HG02642 (cell line): Measurements from ENCODE around the gene RBM17.
"Not testable (repeated sequence)": the region's sequence is repeated elsewhere in the genome, so short reads cannot be mapped to it uniquely, and the experiment has no call there.

Experiments used
- ATAC-seq: cut with Tn5 transposase; IDR thresholded peaks from one replicate; pipeline ENCODE4 v1.9.1; 2021; ENCODE audit warnings: mild to moderate bottlenecking; ENCODE audit not compliant: unreplicated experiment, poor library complexity

RBM17 gene

DNA sequence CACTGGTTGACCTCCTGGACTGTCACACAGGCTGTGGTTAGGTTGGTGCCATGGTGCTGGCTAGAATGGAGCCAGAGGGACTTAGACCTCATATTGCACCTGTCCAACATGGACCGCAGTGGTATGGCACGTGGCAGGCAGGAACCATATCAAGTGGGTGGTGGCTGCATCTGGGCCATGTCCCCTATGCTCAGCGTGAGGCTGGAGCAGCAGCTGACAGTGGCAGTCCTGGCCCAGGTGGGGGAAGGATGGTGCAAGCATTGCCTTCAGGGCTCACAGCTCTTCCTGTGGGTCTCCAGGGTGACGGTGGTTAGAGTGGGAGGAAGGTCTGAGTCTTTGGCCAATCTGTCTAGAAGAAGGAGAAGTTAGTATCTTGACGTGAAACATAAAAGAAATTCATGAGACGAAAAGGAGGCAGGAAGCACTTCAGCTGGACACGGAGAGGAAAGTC is 59.4 kb downstream of the RBM17 start:
- ATAC-seq: no peak

DNA sequence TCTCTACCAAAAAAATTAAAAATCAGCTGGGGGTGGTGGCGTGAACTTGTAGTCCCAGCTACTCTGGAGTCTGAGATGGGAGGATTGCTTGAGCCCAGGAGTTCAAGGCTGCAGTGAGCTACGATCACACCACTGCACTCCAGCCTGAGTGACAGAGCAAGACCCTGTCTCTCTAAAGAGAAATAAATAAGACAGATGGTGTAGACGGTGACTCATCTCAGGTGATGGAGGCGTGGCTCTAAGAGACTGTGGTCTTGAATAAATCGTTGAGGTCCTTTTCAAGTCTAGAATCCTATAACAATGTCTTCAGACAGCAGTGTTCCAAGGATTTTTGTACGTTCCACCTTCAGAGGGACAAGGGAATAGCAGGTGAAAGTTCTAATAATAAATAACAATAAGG is 60.1 kb downstream of the RBM17 start:
- no peak for ATAC-seq

DNA sequence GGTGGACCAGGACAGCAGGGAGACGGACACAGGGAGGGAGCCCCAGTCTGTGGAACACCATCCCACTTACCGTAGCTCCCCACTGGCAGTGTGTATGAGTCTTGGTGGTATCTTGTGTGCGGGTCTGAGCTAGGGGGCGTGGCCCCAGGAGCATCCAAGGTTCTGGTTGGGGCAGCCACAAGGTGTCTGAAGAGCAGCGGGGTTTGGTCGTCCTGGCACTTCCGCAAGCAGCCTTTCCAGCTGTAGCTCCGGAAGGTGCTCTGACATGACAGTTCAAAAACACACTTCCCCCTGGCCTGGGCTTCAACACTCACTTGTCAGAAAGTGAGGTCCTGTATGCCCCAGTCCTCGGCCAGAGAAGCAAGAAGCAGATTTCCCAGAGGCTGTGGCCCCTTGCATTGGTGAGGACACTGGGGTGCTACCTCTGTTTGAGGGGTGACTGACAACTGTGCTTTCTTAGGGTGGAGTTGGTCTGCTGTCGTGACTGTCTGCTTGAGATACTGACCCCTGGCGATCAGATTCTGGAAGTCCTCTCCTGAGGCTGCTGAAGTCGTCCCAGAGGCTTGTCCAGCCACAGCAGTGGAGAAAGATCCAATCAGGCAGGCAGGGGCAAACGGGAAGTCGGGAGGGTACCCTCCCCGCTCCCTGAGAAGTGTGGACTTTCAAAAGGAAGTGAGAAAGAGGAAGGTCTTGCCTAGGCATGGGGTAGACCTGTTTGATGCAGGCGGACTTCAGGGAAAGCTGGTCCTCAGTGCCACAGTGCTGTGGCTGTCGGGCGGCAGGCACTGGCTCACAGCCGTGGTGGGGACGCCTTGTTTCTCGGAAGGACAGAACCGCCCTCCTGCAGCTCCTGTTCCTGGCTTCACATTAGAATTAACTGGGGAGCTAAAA is 62.5 kb downstream of the RBM17 start:
- ATAC-seq: peak; percentile 81

DNA sequence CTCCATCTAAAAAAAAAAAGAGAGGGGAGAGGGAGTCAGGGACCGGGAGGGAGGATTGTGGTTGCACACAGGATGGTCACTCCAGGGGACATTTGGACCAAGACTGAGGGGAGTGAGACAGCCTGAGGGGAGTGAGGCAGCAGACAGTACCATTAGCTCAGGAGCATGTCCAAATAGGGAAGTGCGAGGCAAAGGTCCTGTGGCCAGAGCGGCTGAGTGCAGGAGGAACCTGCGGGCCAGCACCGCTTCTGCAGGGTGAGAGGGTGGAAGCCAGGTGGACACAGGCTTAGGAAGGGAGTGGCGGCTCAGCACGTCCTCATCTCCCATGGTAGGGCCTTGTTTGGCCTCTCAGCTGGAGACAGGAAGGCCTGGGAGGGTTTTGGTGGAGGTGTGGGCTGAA is 65.0 kb downstream of the RBM17 start:
- ATAC-seq: no peak

DNA sequence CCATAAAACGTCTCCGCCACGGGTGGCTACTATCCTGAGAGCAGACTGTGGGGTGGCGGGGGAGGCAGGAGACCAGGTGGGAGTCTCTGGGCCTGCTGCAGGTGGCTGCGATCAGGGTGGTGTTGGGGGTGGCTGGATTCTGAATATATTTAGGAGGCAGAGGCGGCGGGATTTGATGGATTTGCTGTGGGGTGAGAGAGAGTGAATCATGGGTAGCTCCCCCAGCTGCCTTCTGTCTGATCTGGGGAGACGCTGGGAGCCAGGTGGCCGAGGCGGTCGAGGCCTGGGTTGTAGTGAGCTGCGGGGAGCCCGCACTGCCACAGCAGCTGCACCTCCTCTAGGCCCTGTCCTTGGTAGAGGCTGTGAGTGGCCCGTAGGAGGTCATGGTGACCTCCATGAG is 65.7 kb downstream of the RBM17 start:
- ATAC-seq: no peak

DNA sequence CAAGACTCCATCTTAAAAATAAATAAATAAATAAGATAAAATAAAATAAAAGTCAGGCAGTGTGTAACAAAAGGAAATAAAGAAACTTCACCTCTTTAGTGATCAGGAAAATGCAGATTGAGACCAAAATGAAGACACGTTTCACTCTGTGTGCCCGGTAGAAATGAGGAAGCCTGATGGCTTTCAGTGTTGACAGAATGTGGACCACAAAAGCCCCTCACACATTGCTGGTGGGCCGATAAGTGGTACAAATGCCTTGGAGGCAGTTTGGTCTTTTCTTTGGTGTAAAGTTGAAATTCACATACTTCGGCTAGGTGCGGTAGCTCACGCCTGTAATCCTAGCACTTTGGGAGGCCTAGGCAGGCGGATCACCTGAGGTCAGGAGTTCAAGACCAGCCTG is 69.4 kb downstream of the RBM17 start:
- ATAC-seq: no peak

DNA sequence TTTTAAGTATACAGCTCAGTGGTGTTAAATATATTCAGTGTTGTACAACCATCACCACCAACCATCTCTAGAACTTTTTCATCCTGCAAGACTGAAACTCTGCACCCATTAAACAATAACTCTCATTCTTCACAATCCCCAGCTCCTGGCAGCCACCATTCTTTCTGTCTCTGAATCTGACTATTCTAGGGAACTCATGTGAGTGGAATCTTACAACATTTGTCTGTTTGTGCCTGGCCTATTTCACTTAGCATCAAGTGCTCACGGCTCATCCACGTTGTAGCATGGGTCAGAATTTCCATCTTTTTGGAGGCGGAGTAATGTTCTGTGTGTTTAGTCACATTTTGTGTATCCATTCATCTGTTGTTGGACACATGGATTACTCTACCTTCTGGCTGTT is 73.1 kb downstream of the RBM17 start:
- no peak for ATAC-seq

DNA sequence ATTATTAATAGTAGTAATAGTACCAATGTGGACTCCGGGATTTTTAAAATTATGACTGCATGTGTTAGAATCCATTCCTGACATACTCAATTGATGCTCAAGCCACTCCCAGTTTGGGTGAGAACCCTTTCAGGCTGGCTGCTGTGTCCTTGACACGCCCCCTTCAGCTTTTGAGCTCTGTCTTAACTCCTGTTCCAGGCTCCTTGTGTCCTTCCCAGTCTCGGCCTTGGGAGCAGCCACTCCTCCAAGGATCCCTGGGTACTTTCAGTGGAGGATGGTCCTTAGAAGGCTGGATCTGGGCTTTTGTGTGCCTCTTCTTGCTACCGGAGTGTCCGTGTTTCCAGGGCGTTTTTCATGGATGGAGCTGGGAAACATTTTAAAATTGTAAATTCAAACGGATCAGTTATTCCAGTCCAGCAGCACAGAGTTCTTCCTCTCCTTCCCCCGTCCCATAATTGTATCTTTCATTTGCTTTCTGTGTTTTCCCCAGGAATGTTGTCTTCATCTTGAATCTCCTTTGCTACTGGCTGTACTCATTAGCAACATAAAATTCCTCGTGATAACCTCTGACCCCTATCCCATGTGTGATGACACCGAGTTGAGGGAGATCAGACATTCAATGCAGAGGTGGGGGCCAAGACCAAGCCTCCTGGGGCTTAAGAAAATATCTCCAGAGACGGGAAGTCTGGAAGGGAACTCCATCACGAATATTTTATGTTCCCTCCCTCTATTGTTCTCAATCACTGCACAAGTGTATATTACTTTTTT is 73.9 kb downstream of the RBM17 start:
- no peak for ATAC-seq

DNA sequence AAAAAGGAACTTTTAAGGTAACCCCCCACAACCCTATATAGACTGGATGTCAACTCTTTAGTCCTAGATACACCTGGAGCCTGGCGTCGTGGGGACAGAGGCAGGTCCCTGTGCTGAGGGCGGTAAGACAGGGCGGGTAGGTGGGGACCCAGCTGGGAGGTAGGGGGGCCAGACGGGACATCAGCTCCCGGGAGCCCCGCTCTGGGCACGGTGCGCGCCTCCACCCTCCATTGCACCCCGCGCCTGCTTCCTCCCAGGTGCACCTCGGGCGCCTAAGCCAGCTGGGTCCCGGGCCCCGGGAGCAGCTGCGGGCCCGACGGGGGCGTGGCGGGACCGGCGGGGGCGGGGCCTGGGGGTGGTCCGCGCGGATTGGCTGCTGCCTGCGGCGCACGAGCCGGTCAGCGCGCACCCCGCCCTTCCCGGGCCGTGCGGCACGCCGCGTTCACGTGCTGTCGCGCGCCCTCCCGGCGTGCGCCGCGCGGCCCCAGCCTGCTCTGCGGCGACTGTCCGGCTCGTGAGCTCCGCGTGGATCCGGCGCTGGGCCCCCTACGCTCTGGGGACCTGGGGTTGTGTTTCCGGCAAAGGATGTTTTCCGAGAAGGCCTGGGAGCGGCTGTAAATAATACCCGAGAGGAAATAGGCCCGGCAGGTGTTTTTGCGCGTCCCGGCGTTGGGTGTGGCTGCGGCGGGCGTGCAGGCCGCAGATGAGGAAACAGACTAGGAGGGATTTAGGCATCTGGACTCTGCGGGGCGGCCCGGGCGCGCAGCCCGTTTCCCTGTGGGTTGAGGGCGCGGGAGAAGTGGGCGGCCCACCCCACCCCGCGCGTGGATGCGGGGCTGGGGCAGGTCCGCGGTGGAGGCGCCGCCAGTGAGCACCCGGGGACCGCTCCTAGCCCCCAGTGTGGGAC is 74.8 kb downstream of the RBM17 start:
- peak; percentile 96 for ATAC-seq

DNA sequence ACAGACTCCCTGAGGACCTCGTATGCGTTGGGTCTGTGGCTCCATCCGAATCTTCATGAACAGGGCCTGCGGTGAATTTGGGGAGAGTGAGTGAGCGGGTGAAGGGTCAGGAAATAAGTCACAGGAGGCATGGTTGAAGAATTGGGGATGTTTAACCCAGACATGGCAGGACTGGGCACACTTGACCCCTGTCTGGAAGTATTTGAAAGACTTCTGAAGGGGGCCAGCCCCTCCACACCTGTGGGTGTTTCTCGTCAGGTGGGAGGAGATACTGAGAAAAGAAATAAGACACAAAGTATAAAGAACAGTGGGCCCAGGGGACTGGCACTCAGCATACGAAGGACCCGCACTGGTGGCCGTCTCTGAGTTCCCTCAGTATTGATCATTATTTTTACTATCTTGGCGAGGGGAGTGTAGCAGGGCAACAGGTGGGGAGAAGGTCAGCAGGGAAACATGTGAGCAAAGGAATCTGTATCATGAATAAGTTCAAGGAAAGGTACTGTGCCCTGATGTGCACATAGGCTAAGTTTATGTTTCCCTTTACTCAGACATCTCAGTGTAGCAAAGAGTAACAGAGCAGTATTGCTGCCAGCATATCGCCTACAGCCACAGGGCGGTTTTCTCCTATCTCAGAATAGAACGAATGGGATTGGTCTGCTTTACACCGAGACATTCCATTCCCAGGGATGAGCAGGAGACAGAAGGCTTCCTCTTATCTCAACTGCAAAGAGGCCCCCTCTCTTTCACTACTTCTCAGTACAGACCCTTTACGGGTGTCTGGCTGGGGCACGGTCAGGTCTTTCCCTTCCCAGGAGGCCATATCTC is 75.6 kb downstream of the RBM17 start:
- no peak for ATAC-seq

DNA sequence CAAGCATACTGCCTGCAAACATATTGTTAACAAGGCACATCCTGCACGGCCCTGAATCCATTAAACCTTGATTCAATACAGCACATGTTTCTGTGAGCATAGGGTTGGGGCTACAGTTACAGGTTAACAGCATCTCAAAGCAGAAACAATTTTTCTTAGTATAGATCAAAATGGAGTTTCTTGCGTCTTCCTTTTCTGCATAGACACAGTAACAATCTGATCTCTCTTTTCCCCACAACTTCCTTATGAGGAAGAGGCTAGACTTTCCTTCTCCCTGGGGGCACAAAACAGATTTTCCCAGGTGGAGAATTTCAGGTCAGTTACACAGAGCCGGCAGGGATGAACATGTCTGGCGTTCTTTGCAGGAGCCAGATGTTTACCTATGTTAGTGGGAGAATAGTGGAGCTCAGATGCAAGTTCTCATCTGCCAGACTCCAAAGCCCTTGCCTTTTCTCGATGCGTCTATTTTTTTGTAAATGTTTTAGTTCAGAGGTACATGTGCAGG is 76.4 kb downstream of the RBM17 start:
- no peak for ATAC-seq

DNA sequence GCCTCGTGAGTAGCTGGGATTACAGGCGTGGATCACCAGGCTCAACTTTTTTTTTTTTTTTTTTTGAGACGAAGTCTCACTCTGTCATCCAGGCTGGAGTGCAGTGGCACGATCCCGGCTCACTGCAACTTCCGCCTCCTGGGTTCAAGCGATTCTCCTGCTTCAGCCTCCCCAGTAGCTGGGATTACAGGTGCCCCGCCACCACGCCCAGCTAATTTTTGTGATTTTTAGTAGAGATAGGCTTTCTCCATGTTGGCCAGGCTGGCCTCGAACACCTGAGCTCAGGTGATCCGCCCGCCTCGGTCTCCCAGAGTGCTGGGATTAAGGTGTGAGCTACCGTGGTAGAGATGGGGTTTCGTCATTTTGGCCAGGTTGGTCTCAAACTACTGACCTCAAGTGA is 77.1 kb downstream of the RBM17 start:
- ATAC-seq: not testable (repeated sequence)
